GM21447 (cell line): ENCODE measurements around the gene ZNF462.

Experiments
- ATAC-seq: cut with Tn5 transposase; IDR thresholded peaks from one replicate; pipeline ENCODE4 v1.9.1; 2021; ENCODE audit not compliant: unreplicated experiment

Gene ZNF462

DNA sequence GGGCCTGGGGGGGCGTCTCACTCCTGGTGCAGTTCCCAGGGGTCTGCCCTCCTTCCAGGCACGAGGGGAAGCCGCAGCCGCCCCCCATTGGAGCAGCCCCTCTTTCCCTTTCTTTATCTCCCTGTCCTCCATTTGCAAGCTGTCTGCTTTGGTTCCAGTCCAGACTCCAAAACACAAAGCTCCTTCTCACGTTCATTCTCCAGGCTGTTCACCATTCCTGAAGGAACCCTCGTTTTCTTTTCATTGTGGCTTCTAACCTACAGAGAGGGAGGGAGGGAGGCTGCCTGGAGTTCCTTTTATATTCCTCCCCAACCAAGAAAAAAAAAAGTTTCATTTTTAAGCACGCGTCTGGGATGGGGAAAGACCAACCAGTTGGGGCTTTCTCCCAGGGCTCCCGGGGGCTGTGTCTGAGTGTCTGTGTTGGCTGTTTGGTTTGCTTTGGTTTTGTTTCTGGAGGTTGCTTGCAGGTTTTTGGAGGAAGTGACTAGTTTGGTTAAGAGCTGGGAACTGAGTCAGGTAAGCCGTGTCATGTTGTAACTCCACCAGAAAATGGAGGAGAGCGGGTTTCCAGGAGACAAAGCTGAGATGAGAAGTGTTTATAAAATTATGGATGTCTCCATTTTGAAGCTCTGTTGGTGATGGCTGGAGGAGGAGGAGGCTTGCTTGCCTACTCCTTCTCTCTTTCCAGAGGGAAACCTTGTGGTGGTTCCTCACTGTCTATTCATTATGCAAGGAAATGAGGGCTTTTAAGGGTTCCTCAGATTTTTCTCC, 1.6 kb downstream of the ZNF462 start:
- ATAC-seq = no peak

DNA sequence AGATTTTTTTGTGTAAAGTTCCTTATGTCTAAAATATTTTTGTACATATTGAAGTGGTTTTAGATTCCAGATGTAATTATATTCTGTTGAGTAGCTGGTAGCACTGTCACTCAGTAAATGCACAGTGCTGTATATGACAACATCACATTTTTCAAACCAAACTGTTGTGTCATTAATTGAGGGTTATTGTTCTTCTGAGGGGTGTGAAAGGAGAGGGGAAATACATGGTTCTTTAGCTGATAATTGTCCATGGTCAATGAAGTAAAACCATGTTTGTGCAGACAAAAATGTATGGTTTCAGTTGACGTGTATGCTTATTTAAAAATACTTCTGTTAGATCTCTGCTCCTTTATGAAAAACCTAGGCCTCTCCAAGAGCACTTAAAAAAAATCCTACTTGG, 3.3 kb downstream of the ZNF462 start:
- ATAC-seq = no peak

DNA sequence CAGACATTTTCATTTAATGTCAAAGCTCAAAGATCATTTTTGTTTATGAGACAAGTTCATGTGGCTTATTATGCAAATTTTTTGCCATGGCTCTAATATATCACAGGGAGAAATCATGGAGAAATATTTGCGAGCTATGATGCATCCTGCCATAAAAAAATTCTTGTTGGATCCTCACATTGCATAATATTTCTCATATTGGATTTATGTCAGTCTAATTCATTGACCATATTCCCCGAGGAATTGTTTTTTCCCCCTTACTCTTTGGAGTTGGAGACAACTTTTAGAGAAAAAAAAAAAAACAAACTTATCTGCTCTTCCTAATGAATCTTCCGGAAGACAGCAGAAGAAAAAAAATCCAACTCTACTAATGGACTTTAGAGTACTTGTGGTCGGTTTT, 4.3 kb downstream of the ZNF462 start:
- no peak for ATAC-seq

DNA sequence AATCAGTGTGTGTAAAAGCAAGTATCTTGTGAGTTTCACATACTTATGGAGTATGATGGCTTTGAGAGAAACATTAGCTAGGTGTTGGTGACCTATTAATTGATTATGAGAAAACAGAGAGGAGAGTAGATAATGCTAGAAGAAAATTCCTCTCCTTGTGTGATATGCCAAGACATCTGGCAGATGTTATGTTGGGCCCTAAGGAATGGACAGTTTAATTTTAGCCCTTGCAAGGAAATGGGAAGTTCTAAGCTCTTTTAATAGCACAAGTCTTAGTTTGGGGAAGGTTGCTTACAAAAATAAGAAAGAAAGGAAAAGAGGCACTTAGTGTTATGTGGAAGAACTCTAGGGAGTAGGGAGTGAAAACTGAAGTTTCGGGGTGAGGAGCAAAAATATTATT, 5.1 kb downstream of the ZNF462 start:
- no peak for ATAC-seq

DNA sequence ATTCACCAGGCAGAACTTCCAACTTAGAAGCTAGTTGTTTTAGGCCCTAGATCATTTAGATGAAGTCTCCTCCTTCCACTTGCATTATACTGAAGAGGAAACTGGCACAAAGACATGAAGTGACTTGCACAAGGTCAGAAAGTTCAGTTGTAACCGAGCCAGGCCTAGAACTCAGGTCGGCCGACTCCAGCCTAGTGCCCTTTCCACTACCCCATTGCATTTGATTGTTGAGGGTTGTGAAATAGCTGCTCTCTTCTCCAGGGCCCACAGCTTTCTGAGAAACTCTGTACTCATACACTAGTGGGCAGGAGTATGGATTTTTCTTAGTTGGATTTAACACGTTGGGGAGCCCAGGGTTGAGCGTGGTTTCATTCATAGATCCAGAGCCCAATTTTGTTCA, 5.6 kb downstream of the ZNF462 start:
- ATAC-seq = no peak

DNA sequence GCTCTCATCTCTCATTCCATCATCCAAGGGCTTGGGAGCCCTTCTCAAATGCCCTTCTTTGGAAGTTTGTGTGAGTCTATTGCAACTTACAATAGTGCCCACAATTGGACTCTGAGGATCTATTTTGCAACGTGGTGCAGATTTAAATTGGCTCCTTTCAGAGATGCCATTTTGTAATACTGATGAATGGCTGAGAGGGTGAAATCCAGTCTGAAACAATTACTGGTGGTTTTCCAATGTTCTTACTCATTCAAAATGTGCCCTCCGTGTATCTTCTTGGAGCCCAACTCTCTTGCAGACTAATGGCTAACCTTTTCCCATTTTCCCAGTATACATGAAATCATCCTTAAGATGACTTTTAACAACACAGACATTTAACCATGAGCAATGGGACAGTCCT, 6.1 kb downstream of the ZNF462 start:
- no peak for ATAC-seq

DNA sequence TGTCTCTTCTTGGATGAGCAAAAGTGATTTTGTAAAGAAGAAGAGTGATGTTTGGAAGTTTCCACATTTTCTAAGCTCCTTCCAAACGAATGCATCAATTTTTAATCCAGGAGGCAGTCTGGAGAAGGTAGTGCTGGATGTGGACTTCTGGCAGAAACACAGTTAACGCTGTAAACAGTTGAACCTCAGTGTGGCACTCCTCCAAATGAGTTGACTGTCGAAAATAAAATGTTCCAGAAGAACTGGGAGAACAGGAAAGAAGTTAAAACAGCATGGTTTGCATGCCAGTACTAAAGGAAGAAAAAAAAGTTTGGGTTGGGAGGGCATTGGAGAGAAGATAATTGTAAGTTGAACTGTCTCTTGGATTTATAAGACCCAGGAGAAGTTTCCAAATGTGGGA, 6.5 kb downstream of the ZNF462 start:
- no peak for ATAC-seq

DNA sequence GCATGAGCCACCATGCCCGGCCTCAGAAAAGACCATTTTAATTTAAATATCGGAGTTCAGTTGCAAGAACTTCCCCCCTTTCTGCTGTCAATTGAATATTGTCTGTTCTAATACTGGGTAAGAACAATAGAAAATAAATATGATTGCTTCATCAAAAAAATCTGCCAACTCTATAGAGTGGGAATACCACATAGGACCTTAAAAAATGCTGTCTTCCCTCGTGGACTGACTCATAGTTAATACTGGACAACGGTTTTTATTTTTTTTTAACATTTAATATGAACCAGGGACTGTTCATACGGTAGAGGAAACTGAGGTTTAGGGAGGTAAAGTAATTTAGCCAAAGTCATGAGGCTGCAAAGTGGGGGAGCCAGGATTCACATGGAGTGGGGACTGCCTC, 9.7 kb downstream of the ZNF462 start:
- ATAC-seq = no peak

DNA sequence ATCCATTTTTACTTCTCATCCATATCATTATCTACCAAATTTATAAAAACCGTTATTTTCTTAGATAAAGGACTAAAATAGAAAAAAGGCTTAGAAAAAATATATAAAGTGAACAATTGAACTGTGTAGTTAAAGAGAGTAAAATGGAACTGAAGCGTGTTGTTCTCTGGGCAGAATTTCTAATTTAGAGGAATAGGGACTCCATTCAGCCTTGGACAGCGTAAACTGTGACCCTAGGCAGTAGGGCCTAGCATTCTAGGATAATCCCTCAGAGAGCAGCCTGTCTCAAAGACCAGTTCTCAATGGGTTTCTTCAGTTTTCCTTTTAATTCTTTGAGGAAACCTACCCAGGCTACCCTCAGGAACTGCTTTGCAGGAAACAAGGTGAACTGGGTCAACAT, 11.1 kb downstream of the ZNF462 start:
- ATAC-seq = no peak

DNA sequence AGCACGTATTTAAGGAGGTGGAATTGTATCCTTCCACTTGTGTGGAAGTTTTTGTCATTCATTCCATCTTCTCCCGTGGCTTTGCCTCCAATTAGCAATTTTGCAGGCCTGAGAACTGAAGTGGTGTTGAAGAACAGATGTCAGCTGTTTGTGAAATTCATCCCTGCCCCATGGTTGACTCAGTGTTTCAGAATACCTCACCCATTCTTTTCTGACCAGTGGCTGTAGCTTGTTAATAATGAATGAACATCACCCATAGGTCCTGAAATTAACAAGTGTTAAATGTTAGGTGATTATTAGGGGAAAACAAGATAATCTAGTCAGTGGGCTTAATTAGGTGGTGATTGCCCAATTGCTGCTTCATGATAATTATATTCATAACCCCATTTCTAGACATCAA, 11.7 kb downstream of the ZNF462 start:
- ATAC-seq = no peak

DNA sequence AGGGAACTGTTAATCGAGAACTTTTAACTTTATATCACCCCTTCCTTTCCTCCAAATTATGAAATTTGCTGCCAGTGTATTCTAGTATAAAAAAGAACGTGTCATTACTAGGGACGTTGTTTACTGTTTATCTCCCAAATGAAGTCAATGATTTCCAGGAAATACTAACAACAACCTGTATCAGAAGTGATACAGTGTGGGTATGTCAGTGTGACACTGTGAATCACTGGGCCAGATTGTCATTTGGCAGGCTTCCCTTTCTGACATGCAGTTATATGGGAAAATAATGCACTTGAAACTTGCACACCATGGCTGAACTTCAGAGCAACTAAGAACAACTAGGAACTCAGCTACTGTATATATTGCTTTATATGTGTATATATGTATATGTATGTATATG, 12.6 kb downstream of the ZNF462 start:
- no peak for ATAC-seq

DNA sequence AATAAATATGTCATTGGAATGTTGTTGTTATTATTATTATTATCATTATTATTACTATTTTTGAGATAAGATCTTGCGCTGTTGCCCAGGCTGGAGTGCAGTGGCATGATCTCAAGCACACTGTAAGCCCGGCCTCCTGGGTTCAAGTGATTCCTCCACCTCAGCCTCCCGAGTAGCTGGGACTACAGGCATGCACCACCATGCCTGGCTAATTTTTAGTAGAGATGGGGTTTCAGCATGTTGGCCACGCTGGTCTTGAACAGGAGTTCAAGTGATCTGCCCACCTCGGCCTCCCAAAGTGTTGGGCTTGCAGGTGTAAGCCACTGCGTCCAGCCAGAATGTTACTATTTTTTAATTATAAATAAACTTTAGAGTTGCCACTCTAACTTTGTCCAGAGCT, 14.4 kb downstream of the ZNF462 start:
- ATAC-seq = no peak

DNA sequence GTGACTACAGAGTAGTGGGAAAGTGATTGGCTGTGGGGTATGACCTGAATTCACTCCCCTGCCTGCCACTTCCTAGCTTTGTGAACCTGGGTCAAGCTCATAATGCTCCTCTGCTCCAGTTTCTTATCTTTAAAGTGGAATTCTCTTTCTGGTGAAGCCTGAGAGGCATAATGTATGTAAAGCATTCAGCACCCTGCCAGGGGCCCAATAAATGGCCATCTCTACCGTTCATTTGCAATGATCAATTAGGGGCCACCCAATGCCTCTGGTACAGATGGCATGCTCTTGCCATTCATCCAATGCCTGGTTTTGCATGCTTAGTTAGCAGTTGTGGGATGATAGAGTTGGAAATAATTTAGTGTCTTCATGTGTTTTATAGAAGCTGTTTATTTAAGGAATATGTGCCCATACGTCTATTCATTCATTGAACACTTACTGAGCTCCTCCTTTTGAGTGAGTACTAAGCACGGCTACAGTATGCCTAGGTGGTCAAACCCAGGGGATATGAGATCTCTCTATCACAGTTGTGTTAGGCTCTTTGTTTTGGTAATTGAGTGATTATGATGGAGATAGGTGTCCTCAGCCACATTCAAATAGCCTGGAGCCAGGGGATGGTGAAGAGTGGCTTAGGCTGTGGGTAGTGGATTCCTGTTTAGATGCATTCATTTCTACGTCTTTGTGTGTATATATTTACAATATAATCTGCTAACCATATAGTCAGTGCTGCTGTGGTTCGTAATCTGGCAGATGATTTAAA, 15.3 kb downstream of the ZNF462 start:
- no peak for ATAC-seq

DNA sequence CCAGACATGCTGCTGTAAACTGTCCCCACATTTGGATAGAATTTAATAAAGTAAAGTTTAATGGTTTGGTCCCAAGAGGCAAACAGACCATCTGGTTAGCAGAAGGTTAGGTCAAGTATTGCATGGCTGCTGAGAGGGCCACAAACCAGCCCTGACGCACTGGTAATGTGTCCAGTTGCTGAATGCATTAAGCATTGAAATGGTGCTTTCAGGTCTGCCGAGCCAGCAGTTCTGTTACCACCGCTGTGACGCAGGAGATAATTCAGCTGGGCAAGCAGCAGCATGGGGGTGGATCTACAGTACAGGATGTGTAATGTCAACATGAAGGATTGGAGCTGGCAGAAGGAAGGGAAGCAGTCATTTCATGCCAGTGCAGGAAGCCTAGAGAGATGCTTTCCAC, 16.0 kb downstream of the ZNF462 start:
- no peak for ATAC-seq

DNA sequence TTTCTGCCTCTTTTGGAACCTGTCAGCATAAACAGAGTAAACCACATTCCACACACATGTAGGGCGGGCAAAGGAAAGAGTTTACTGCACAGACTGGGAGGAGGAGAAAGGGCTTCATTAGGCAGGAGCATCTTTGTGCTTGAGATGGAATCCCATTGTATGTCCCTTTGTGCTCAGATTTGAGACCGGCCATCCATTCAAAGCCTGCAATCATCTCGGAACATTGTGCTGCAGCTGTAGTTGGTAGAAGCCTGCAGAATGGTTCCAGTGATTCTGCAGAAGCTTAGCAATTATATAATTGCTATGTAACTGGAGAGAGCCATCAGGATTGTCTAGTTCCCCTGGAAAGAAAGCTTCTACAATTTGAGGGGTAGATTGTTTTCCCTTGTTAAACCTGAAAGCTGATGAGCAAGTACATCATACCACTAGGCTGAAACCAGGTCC, 16.5 kb downstream of the ZNF462 start:
- ATAC-seq = no peak

DNA sequence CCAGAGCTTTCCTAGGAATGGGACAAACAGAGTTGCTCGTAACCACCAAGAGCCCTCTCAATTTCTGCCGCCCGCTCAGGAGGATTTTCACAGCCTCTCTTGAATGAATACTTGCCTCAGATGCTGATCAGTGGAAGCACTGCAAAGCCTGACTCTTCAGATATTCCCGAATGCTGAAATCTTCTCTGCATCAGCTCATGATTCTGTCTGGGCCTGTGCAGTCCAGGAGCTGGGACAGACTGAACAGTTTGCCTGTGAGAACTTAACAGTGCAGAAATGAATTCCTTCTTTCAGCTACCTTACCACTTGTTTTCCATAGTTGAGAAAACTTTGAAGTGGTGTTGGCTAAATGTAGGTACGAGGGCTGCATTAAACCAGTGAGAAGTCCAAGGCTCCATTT, 17.1 kb downstream of the ZNF462 start:
- no peak for ATAC-seq

DNA sequence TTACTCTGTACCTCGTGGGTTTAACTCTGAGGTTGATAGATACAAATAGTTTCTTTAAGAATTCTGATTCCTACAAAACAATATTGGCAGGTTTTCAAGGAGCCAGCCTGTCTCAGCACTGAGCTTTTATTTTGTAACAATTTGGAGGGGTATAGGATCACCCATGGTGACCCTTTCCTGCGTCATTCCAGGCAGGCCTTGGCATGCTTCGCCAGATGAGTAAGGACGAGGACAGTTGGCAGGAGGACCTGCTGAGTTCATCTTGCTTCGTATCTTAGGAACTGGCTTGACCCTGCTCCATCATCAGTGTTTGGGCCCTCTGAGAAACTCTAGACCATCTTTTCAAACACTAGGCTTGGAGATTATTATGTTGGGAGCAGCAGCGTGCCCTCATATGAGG, 17.9 kb downstream of the ZNF462 start:
- ATAC-seq = no peak

DNA sequence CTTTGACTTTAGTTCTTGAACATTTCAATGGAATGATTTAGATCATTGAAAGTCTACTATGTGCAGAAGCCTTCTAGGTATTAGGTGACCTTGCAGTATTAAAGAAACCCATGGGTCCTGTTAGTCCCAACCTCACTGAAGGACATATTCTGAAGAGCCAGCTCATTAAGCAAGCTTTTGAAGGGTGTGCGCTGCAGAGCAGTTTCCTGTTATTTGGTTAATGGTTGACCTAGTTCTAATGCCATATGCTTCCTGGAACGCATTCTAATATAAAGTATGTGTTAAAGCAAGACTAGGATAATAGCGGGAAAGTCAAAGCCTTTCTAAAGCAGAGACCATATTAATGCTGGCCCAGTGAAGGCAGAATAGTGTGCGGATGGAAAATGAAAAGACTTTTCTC, 20.1 kb downstream of the ZNF462 start:
- ATAC-seq = no peak

DNA sequence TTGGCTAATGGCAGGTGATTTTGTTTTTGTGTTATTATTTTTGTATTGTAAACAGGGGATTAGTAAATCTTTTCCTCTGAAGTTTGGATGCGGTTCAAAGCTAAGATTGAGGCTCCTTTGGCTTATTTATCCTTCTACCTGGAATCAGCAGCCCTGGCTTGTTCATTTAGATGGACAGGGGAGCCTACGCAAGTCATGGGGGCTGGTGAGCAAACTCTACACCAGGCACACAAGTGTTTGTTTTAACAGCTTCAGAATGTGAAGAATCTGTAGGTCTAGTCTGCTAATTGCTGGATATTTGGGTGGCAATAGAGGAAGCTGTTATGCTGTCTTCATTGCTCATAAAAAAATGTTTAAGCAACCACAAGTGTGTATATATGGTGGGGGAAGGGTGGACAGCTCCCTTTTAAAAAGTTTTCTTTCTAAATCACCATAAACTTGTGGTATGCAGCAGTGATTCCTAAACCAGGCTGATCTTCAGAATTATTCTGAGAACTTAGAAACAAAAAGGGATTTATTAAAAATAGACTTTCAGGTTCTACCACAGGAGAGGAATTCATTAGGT, 20.7 kb downstream of the ZNF462 start:
- no peak for ATAC-seq

DNA sequence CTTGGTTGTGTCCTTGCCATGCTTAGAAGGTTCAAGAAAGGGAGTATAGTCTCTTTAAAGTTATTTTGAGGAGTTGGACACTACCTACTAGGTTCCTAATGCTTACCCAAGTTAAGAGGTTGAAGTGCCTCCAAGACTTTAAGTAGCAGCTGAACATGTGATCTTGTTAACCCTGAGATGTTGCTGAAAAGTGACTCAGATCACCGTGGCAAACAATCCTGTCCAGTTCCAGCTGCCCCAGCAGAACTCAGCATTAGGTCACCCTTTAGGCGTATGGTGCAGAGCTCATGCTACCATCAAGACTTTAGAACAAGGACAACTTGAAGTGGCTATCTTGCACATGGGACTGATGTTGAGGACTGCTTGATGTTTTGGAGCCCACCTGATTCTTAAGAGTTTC, 22.5 kb downstream of the ZNF462 start:
- no peak for ATAC-seq

DNA sequence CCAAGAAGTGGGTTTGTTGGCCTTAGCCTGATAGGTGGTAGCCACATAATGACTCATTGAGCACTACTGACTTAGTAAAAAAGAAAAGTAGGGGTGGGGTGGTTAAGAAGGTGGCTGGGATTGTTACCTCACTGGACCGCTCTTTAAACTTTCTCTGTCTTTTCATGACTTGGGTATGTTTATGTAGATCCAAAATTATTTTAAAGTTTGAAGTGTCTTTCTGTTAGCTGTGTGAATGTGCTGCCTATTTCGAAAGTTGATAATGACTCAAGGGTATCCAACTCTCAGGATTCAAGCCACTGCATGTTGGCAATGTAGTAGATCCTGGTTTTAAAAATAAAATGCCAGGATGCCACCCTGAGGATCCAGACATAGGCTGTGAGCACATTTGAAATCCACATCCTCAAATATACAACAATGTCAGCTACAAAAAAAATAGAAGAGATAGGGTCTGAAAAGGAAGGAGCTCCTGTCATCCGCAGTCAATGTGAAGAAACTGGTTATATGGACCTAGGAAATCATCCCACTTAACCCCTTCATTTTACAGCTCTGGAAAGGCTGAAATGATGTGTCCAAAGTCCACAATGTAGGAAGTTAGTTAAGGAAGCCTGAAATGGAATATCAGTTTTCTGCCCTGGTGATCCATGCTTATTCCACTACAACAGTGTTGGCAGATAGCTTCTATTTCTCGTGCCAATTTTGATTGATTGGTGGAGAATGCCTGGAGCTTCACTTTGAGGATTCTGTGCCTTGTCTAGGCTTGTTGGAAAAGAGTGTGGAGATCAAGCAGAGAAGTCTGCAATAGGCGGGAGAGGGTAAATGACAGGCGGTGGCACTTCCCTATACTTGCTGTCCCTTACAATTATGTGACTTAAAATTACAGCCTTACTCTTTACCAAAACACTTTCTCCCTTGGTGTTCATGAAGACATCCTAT, 23.4 kb downstream of the ZNF462 start:
- no peak for ATAC-seq
